Measurements from ENCODE around the gene MACROD2. TPM values are rescaled to one million over a fixed set of nuclear protein-coding genes. Genes with fewer than 3 reads are reported as not detected.

Gene MACROD2
- total and polyA plus RNA-seq, 2 donors (not counting 1 experiment from before 2014, with no cell fraction given): 5.3 to 6.7 TPM

DNA sequence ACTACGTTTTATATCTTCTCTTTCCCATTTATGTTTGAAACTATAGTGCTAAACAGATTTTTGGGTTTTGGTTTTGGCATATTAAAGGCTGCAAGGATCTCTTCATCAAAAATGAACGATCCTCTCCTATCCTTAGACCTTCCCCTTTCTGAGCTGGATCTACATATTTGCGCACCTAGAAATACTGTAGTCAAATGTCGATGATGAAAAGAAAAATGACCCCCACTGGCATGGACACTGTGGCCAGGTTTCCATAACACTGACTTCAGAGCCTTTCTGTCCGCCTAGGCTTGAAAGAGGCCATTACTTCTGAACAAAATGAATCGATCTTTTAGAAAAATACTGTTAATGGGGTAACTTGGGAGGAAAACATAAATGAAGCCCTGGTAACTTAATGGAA is 336.3 kb downstream of the MACROD2 start:
- Mint-ChIP-seq H3K9me3 (ENCODE audit: insufficient read depth) (no peaks in the 10 kb centered on the region), H3K4me3 (no peak overlapping the region), H3K27me3 (peaks cover 14% of the 10 kb centered on the region), H3K4me1 (no peaks in the 10 kb centered on the region), H3K27ac (no peak overlapping the region)
- Histone ChIP-seq H3K9ac (ENCODE audit: low read length) (no peak overlapping the region), H3K4me2 (replicated peaks; ENCODE audit: low read depth, low read length, poor library complexity, severe bottlenecking) (no peak overlapping the region), H4K20me1 (ENCODE audit: control insufficient read depth, insufficient read depth, low read length, poor library complexity, severe bottlenecking) (no peaks in the 10 kb centered on the region), H3K4me1 (ENCODE audit: control insufficient read depth in 2 of 2, insufficient read depth in 2 of 2, low read length in 2 of 2) (no peaks in the 10 kb centered on the region), H3K79me2 (ENCODE audit: control insufficient read depth, insufficient read depth, low read length) (no peaks in the 10 kb centered on the region), H3K36me3 (replicated peaks in 1 of 2; ENCODE audit: control extremely low read depth in 1 of 2, control insufficient read depth in 1 of 2, extremely low read depth in 1 of 2, insufficient read depth in 2 of 2, low read length in 1 of 2) (no peaks in the 10 kb centered on the region), H3K27me3 (replicated peaks in 1 of 4; ENCODE audit: control extremely low read depth in 1 of 4, control insufficient read depth in 3 of 4, insufficient read depth in 4 of 4, low read length in 3 of 4) (no peaks in the 10 kb centered on the region), H2AFZ (ENCODE audit: insufficient read depth, low read depth, low read length, poor library complexity, severe bottlenecking) (no peak overlapping the region), H3K27ac (ENCODE audit: low read length in 2 of 2) (no peak overlapping the region), H3K9me3 (ENCODE audit: control extremely low read depth in 1 of 3, control insufficient read depth in 2 of 3, insufficient read depth in 1 of 3, low read length in 2 of 3) (no peaks in the 10 kb centered on the region), H3K4me3 (ENCODE audit: control extremely low read depth in 1 of 5, extremely low read depth in 1 of 5, insufficient read depth in 1 of 5, low read depth in 2 of 5, low read length in 4 of 5) (no peak overlapping the region)
- intact Hi-C loops (cut with micrococcal nuclease): no loop called here
- CTCF ChIA-PET: no interaction called here
- TF ChIP-seq CTCF (IDR thresholded peaks at IDR 0.05): no peak
- DNase-seq (no peak), ATAC-seq (ENCODE audit: low read depth) (no peak)
- POLR2A ChIA-PET: no interaction called here
- 95% methylated on average over 2 of the region's 6 CpGs for WGBS (ENCODE audit: insufficient coverage)

DNA sequence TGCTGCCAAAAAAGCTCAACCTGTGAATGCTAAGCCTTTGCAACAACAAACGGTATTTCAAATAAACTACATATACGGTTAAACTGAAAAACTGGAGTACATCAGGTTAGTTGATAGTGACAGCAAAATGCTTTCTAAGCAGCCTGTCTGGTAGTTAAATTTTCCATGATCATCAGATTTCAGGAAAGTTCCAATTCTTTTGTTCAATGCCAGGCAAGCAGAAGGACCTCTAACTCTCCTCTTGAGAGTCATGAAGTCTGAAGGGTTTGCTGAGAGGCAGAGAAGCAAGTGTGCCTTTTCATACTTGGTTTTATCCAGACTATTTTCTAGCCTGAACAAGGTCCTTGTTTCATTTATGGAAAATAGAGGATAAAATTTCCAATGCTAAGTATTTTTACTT is 337.6 kb downstream of the MACROD2 start:
- no peak overlapping the region for H3K4me3 ChIP-seq (ENCODE audit: control extremely low read depth in 1 of 5, extremely low read depth in 1 of 5, insufficient read depth in 1 of 5, low read depth in 2 of 5, low read length in 4 of 5)
- TF ChIP-seq CTCF (IDR thresholded peaks at IDR 0.05): no peak
- no peak for TF ChIP-seq EZH2 (IDR thresholded peaks at IDR 0.05; ENCODE audit: borderline replicate concordance, insufficient read depth, low read depth, low read length, poor library complexity, severe bottlenecking)
- no peaks in the 10 kb centered on the region for H3K9me3 ChIP-seq (ENCODE audit: control extremely low read depth in 1 of 3, control insufficient read depth in 2 of 3, insufficient read depth in 1 of 3, low read length in 2 of 3)
- DNase-seq (no peak), ATAC-seq (ENCODE audit: low read depth) (no peak)
- no peaks in the 10 kb centered on the region for H4K20me1 ChIP-seq (ENCODE audit: control insufficient read depth, insufficient read depth, low read length, poor library complexity, severe bottlenecking)
- peaks cover 0 to 4% of the 10 kb centered on the region in 2 donors for H3K4me1 ChIP-seq (ENCODE audit: control insufficient read depth in 2 of 2, insufficient read depth in 2 of 2, low read length in 2 of 2)
- Mint-ChIP-seq H3K27ac (no peak overlapping the region), H3K9me3 (ENCODE audit: insufficient read depth) (no peaks in the 10 kb centered on the region), H3K27me3 (peaks cover 24% of the 10 kb centered on the region), H3K4me1 (peaks cover 6% of the 10 kb centered on the region), H3K4me3 (no peak overlapping the region)
- intact Hi-C loops (cut with micrococcal nuclease): no loop called here
- no peaks in the 10 kb centered on the region for H3K36me3 ChIP-seq (replicated peaks in 1 of 2; ENCODE audit: control extremely low read depth in 1 of 2, control insufficient read depth in 1 of 2, extremely low read depth in 1 of 2, insufficient read depth in 2 of 2, low read length in 1 of 2)
- no peak overlapping the region for H3K9ac ChIP-seq (ENCODE audit: low read length)
- no peaks in the 10 kb centered on the region for H3K27me3 ChIP-seq (replicated peaks in 1 of 4; ENCODE audit: control extremely low read depth in 1 of 4, control insufficient read depth in 3 of 4, insufficient read depth in 4 of 4, low read length in 3 of 4)
- H2AFZ ChIP-seq (ENCODE audit: insufficient read depth, low read depth, low read length, poor library complexity, severe bottlenecking): no peak overlapping the region
- no peak overlapping the region for H3K27ac ChIP-seq (ENCODE audit: low read length in 2 of 2)
- POLR2A ChIA-PET: no interaction called here
- CTCF ChIA-PET: no interaction called here
- no peaks in the 10 kb centered on the region for H3K79me2 ChIP-seq (ENCODE audit: control insufficient read depth, insufficient read depth, low read length)
- no peak overlapping the region for H3K4me2 ChIP-seq (replicated peaks; ENCODE audit: low read depth, low read length, poor library complexity, severe bottlenecking)
- WGBS (ENCODE audit: insufficient coverage): no CpG with 5 or more reads among the region's 2 CpGs
